GM20000 (cell line): Measurements from ENCODE around the gene POLA2.
A peak's percentile ranks its signal among the peaks of the same experiment; 100 is the strongest.
"Not testable (repeated sequence)": the region's sequence is repeated elsewhere in the genome, so short reads cannot be mapped to it uniquely, and the experiment has no call there.

Experiments
- DNase-seq: peaks from one replicate; pipeline ENCODE4 v3.0.0; 2012; ENCODE audit warnings: low spot score
- TF ChIP-seq, protein P1 (sequence below): IDR thresholded peaks from 2 replicates; pipeline ENCODE4 v1.5.1; 2012; ENCODE audit warnings: mild to moderate bottlenecking, control low read depth; ENCODE audit errors: extremely low read depth, missing control alignments

The POLA2 gene

DNA sequence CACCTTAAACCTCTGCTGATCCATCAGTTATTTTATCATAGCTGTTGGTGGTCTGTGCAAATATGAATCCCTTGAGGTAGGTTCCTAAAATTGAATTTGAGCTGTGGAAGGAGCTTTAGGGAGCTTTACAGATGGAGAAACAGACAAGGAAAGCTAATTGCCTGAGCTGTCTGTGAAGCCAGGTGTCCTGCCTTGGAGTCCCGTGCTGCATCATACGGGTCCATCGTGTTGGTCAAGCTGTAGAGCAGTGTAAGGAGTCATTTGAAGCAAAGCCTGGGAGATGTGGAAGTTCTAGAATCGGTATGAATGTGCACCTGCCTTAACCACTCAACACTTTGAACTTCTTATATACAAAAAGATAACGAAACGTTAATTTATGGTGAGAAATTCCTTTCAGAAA is 1.0 kb downstream of the POLA2 start:
- TF ChIP-seq, protein P1, sequence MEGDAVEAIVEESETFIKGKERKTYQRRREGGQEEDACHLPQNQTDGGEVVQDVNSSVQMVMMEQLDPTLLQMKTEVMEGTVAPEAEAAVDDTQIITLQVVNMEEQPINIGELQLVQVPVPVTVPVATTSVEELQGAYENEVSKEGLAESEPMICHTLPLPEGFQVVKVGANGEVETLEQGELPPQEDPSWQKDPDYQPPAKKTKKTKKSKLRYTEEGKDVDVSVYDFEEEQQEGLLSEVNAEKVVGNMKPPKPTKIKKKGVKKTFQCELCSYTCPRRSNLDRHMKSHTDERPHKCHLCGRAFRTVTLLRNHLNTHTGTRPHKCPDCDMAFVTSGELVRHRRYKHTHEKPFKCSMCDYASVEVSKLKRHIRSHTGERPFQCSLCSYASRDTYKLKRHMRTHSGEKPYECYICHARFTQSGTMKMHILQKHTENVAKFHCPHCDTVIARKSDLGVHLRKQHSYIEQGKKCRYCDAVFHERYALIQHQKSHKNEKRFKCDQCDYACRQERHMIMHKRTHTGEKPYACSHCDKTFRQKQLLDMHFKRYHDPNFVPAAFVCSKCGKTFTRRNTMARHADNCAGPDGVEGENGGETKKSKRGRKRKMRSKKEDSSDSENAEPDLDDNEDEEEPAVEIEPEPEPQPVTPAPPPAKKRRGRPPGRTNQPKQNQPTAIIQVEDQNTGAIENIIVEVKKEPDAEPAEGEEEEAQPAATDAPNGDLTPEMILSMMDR, result no peak

GRCh38 chr11:65264747-65265146 is 3.0 kb downstream of the POLA2 start:
- DNase-seq, result not testable (repeated sequence)

More for the DNA sequence above, 1.0 kb downstream of the POLA2 start:
- DNase-seq, result no peak

DNA sequence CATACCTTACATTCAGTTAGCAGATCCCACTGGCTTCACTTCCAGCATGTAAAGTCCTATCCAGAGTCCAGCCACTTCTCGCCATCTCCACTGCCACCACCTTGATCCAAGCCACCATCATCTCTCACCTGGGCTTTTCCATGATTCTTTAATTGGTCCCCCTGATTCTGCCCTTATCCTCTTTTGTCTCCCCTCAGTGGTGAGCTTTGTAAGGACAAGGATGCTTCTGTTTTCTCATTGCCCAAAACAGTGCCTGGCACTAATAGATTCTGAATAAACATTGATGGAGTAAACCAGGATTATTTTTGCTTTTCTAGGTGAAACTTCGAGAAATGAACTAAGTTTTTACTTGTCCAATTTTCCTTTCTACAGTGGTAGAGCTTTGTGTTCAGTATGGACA is 4.4 kb downstream of the POLA2 start:
- no peak for DNase-seq
- TF ChIP-seq, protein P1, result no peak

GRCh38 chr11:65274735-65275682 is 13.2 kb downstream of the POLA2 start:
- TF ChIP-seq, protein P1, result peak; percentile 26
- peak; percentile 48 for DNase-seq

DNA sequence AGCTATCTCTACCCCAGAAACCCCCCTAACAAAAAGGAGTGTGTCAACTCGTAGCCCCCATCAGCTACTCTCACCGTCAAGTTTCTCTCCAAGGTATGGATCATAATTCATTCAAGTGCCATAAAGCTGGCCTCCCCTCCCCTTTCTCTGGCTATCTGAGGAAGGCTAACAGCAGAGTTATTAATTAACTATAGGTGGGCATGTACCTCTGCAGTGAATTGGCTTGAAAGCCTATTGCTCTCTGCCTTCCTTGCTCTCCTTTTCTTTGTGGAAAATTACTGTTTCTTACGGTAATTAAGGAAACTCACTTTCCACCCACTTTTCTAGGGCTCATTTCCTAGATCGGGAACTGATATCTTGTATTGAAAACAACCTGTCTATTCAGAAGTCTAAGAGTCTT is 14.1 kb downstream of the POLA2 start:
- TF ChIP-seq, protein P1, result no peak
- DNase-seq, result no peak

GRCh38 chr11:65277631-65278277 is 16.0 kb downstream of the POLA2 start:
- TF ChIP-seq, protein P1, result no peak
- no peak for DNase-seq

- no peak for DNase-seq
- TF ChIP-seq, protein P1, result no peak
Measured at GRCh38 chr11:65278356-65278755, 16.6 kb downstream of the POLA2 start.
